Ovary (tissue), 9 donors: ENCODE measurements around the gene MRPL23. TPM values are rescaled to one million over a fixed set of nuclear protein-coding genes. Genes with fewer than 3 reads are reported as not detected.

Source experiments
- DNase-seq, 5 donors: peaks; one replicate each; pipeline ENCODE4 v3.0.0-alpha.2; 2019 to 2020
- H3K27ac ChIP-seq, 2 donors: fragments of 200-600 bp; one replicate each; pipeline versions ENCODE4 v1.5.1 to v1.8.0; 2019 to 2022
- H3K27me3 ChIP-seq: fragments of 200-600 bp; one replicate; pipeline ENCODE4 v1.8.0; 2022
- H3K36me3 ChIP-seq: fragments of 200-600 bp; sonication (generic); one replicate; pipeline ENCODE4 v1.5.1; 2019
- H3K4me1 ChIP-seq: one replicate; pipeline ENCODE4 v1.8.1; 2013; ENCODE audit warnings: mild to moderate bottlenecking, moderate library complexity; ENCODE audit not compliant: insufficient read depth
- H3K4me3 ChIP-seq: fragments of 200-600 bp; sonication (generic); one replicate; pipeline ENCODE4 v1.5.1; 2017
- H3K9me3 ChIP-seq, 2 donors: fragments of 200-600 bp in 1 of 2; sonication (generic) in 1 of 2; one replicate each; pipeline versions ENCODE4 v1.5.1 to v1.8.1; 2013 to 2019; ENCODE audit warnings: mild to moderate bottlenecking in 1 of 2, moderate library complexity in 1 of 2
- CTCF ChIP-seq, 3 donors: fragments of 450-650 bp in 2 of 3; fragments of 200-600 bp in 1 of 3; IDR thresholded peaks; one replicate each; pipeline versions ENCODE4 v1.5.1 to v1.8.0; 2016 to 2022; ENCODE audit warnings: antibody characterized with exemption in 3 of 3, mild to moderate bottlenecking in 1 of 3
- EP300 ChIP-seq: sonication (generic); formaldehyde crosslinking; IDR thresholded peaks from one replicate; pipeline ENCODE4 v1.6.1; 2017; ENCODE audit warnings: antibody characterized with exemption
- POLR2A ChIP-seq: fragments of 450-650 bp; IDR thresholded peaks from one replicate; pipeline ENCODE4 v1.6.1; 2017; ENCODE audit warnings: antibody characterized with exemption, mild to moderate bottlenecking, moderate library complexity
- WGBS, 3 donors: extraction: QIAGEN DNeasy Blood & Tissue Kit in 1 of 3; methylation state at CpG; one replicate each; pipeline versions ENCODE4 v1.1.5 to v1.1.7; 2013 to 2017; 5-methylcytosine and 5-hydroxymethylcytosine counted together
- intact Hi-C, 4 donors: fragments of 100-400 bp; cut with DNase I; formaldehyde crosslinking; loops; one replicate each; pipeline versions ENCODE4 v1.11.0 to v1.15.1; 2022 to 2023
- microRNA counts: library from miRNA; unstranded; fragments of <30 nt; microRNA quantifications from one replicate; lab custom pipeline; 2016
- polyA plus RNA-seq, 2 donors: library from polyadenylated mRNA; stranded (reverse); fragments of 200-250 nt in 1 of 2; fragments of 350-450 nt in 1 of 2; fragmentation: Illumina TruSeq in 1 of 2; extraction: RNeasy Lipid Tissue Mini Kit (QIAGEN cat#74804) in 1 of 2; gene quantifications; one replicate each; pipeline ENCODE4 v1.2.3, GENCODE V29; 2013 to 2014
- small RNA-seq: library from RNA; depleted of rRNA; stranded (forward); fragments of <200 nt; gene quantifications from one replicate; pipeline ENCODE3, GENCODE V24; 2016
- total RNA-seq, 7 donors: library from RNA; depleted of rRNA in 2 of 7; stranded (reverse); fragments of >200 nt in 2 of 7; fragmentation: NEBNext Ultra II Directional in 3 of 7; extraction: Animal tissue kit (Norgen Biotek cat#: 25700) in 3 of 7; gene quantifications; one replicate each; pipeline versions ENCODE4 v1.1.0 to v1.2.4, GENCODE V29; 2016 to 2023
- donor health status: DM: no; HTN: no; CAD: no; lungs with moderate emphysema.
- donor health status: DM: no; HTN: no; CAD: no.
- donor health status: Bipolar disorder and iron deficiency.
- donor health status: DM: yes; HTN: yes; CAD: no.
- donor health status: DM: no; HTN: no; CAD: no.
- donor health status: DM: yes; HTN: yes; CAD: no.

MRPL23 gene
- total and polyA plus RNA-seq, 9 donors, result 21.7 to 145 (median 86.7) TPM

GRCh38 chr11:2002042-2002776, 55.1 kb downstream of the MRPL23 start:
- no peaks in the 10 kb centered on the region for H3K27me3 ChIP-seq
- TF ChIP-seq POLR2A, result no peak
- TF ChIP-seq CTCF (IDR thresholded peaks at IDR 0.05), result no peak
- no peak for TF ChIP-seq EP300
- no peak overlapping the region for H3K4me3 ChIP-seq
- H3K27ac ChIP-seq, result no peak overlapping the region
- intact Hi-C loops, result no loop called here
- WGBS, 3 donors, result no CpG with 5 or more reads among the region's 42 CpGs
- H3K9me3 ChIP-seq, result no peaks in the 10 kb centered on the region
- H3K4me1 ChIP-seq, result no peaks in the 10 kb centered on the region
- no peak for DNase-seq
- no peaks in the 10 kb centered on the region for H3K36me3 ChIP-seq

- no peaks in the 10 kb centered on the region for H3K36me3 ChIP-seq
- DNase-seq, result no peak
- no peaks in the 10 kb centered on the region for H3K27me3 ChIP-seq
- H3K27ac ChIP-seq, result no peak overlapping the region
- no CpG with 5 or more reads among the region's 19 CpGs for WGBS, 3 donors
- intact Hi-C loops, result no loop called here
- TF ChIP-seq EP300 (no peak), CTCF (IDR thresholded peaks at IDR 0.05) (no peak), POLR2A (no peak)
- no peaks in the 10 kb centered on the region for H3K9me3 ChIP-seq
- no peaks in the 10 kb centered on the region for H3K4me1 ChIP-seq
- H3K4me3 ChIP-seq, result no peak overlapping the region
These were observed 55.7 kb downstream of the MRPL23 start for GRCh38 chr11:2002807-2003206.

GRCh38 chr11:2004466-2004865, 57.3 kb downstream of the MRPL23 start:
- intact Hi-C loops, result no loop called here
- DNase-seq, result no peak
- WGBS, 3 donors, result no CpG with 5 or more reads among the region's 13 CpGs
- no peaks in the 10 kb centered on the region for H3K4me1 ChIP-seq
- H3K4me3 ChIP-seq, result no peak overlapping the region
- no peaks in the 10 kb centered on the region for H3K36me3 ChIP-seq
- H3K27ac ChIP-seq, result no peak overlapping the region
- H3K27me3 ChIP-seq, result no peaks in the 10 kb centered on the region
- no peaks in the 10 kb centered on the region for H3K9me3 ChIP-seq
- no peak for TF ChIP-seq EP300
- no peak for TF ChIP-seq CTCF (IDR thresholded peaks at IDR 0.05)
- TF ChIP-seq POLR2A, result no peak

MicroRNAs within 50 kb of the gene (microRNA counts, 767-probe panel; counts per million panel counts)
- microRNA hsa-miR-675-5p (lab: Ali Mortazavi, UCI), result 530 counts per million, percentile 78 among the panel's probes with 10 or more counts

Small RNAs within 50 kb of the gene (small RNA-seq; reads per million reads assigned to genes)
- gene RF01972, result not detected
- gene RF01973, result not detected

Other genes starting within 250 kb of the MRPL23 start
- gene IFITM10, start 196.7 kb upstream of the MRPL23 start, total RNA-seq, result 1 to 10 TPM in 3 of 7 donors, under 1 TPM in 4; 0.56 to 3.6 (median 0.98) TPM
- under 1 TPM; 0.15 to 0.22 TPM for gene IFITM10, start 196.7 kb upstream of the MRPL23 start, polyA plus RNA-seq
- 100 to 1,000 TPM; 107 to 545 (median 191) TPM for gene CTSD, start 183.4 kb upstream of the MRPL23 start, total RNA-seq
- gene CTSD, start 183.4 kb upstream of the MRPL23 start, polyA plus RNA-seq, result 100 to 1,000 TPM in 1 of 2 donors, 10 to 100 TPM in 1; 89.0 to 200 TPM
- 1 to 10 TPM in 1 of 7 donors, under 1 TPM in 1, not detected in 5; 0.24 to 2.4 TPM for gene SYT8, start 112.3 kb upstream of the MRPL23 start, total RNA-seq
- gene SYT8, start 112.3 kb upstream of the MRPL23 start, polyA plus RNA-seq, result not detected
- 1 to 10 TPM in 1 of 7 donors, under 1 TPM in 2, not detected in 4; 0.61 to 1.2 (median 0.70) TPM for gene TNNI2, start 108.4 kb upstream of the MRPL23 start, total RNA-seq
- gene TNNI2, start 108.4 kb upstream of the MRPL23 start, polyA plus RNA-seq, result under 1 TPM in 1 of 2 donors, not detected in 1; 0.41 TPM
- 10 to 100 TPM in 3 of 7 donors, 1 to 10 TPM in 4; 3.5 to 14.8 (median 9.0) TPM for gene LSP1, start 94.2 kb upstream of the MRPL23 start, total RNA-seq
- 10 to 100 TPM in 1 of 2 donors, 1 to 10 TPM in 1; 6.0 to 22.0 TPM for gene LSP1, start 94.2 kb upstream of the MRPL23 start, polyA plus RNA-seq
- gene PRR33, start 55.4 kb upstream of the MRPL23 start, total RNA-seq, result not detected
- gene PRR33, start 55.4 kb upstream of the MRPL23 start, polyA plus RNA-seq, result under 1 TPM in 1 of 2 donors, not detected in 1; 0.01 TPM
- 1 to 10 TPM in 4 of 7 donors, not detected in 3; 1.4 to 5.7 (median 2.0) TPM for gene TNNT3, start 27.6 kb upstream of the MRPL23 start, total RNA-seq
- gene TNNT3, start 27.6 kb upstream of the MRPL23 start, polyA plus RNA-seq, result 1 to 10 TPM in 1 of 2 donors, under 1 TPM in 1; 0.22 to 9.0 TPM
- gene H19, start 50.5 kb downstream of the MRPL23 start, total RNA-seq, result 1,000 to 10,000 TPM in 3 of 7 donors, 100 to 1,000 TPM in 4; 113 to 2,888 (median 765) TPM
- 100 to 1,000 TPM; 315 to 601 TPM for gene H19, start 50.5 kb downstream of the MRPL23 start, polyA plus RNA-seq
- 100 to 1,000 TPM in 5 of 7 donors, 10 to 100 TPM in 2; 21.7 to 412 (median 172) TPM for gene IGF2, start 192.1 kb downstream of the MRPL23 start, total RNA-seq
- gene IGF2, start 192.1 kb downstream of the MRPL23 start, polyA plus RNA-seq, result 10 to 100 TPM; 44.2 to 58.6 TPM
- gene INS, start 213.9 kb downstream of the MRPL23 start, total RNA-seq, result 1 to 10 TPM in 1 of 7 donors, under 1 TPM in 1, not detected in 5; 0.89 to 1.4 TPM
- not detected for gene INS, start 213.9 kb downstream of the MRPL23 start, polyA plus RNA-seq
- gene TH, start 224.5 kb downstream of the MRPL23 start, total RNA-seq, result 1 to 10 TPM in 3 of 7 donors, under 1 TPM in 3, not detected in 1; 0.12 to 4.1 (median 0.99) TPM
- under 1 TPM in 1 of 2 donors, not detected in 1; 0.54 TPM for gene TH, start 224.5 kb downstream of the MRPL23 start, polyA plus RNA-seq